Endodermal cell (in vitro differentiated cells): ENCODE data around the gene PIH1D2. TPM values are rescaled to one million over a fixed set of nuclear protein-coding genes. Genes with fewer than 3 reads are reported as not detected.

Experiments
- DNase-seq: peaks from one replicate; pipeline ENCODE4 v3.0.0-alpha.2; 2017
- H3K27ac ChIP-seq: 2 replicates; pipeline ENCODE4 v1.5.1; 2013; ENCODE audit warnings: mild to moderate bottlenecking, low read depth, low read length, moderate library complexity
- H3K27me3 ChIP-seq: 2 replicates; pipeline ENCODE4 v1.6.1; 2013; ENCODE audit warnings: mild to moderate bottlenecking, low read length, moderate library complexity; ENCODE audit not compliant: insufficient read depth, control insufficient read depth, poor library complexity, severe bottlenecking
- H3K36me3 ChIP-seq: 2 replicates; pipeline ENCODE4 v1.7.0; 2013; ENCODE audit warnings: mild to moderate bottlenecking, low read length, moderate library complexity; ENCODE audit not compliant: control insufficient read depth, insufficient read depth
- H3K4me1 ChIP-seq: one replicate; pipeline ENCODE4 v1.7.0; 2013; ENCODE audit warnings: low read length; ENCODE audit not compliant: control insufficient read depth, insufficient read depth
- H3K4me3 ChIP-seq: 2 replicates; pipeline ENCODE4 v1.5.1; 2013; ENCODE audit warnings: mild to moderate bottlenecking, low read length, moderate library complexity
- H3K9ac ChIP-seq: 2 replicates; pipeline ENCODE4 v1.6.1; 2013; ENCODE audit warnings: mild to moderate bottlenecking, low read length, moderate library complexity; ENCODE audit not compliant: poor library complexity, severe bottlenecking; ENCODE audit errors: extremely low read depth
- H3K9me3 ChIP-seq: 2 replicates; pipeline ENCODE4 v1.6.1; 2013; ENCODE audit warnings: mild to moderate bottlenecking, low read length, moderate library complexity; ENCODE audit not compliant: control insufficient read depth
- H3K27ac Mint-ChIP-seq: 2 replicates; pipeline ENCODE4 v1.8.0; 2020; ENCODE audit warnings: mixed read lengths
- H3K27me3 Mint-ChIP-seq: 2 replicates; pipeline ENCODE4 v1.8.0; 2021; ENCODE audit warnings: mild to moderate bottlenecking, mixed read lengths; ENCODE audit not compliant: insufficient read depth
- H3K36me3 Mint-ChIP-seq: 2 replicates; pipeline ENCODE4 v1.8.0; 2020; ENCODE audit warnings: low read depth, mixed read lengths
- H3K4me1 Mint-ChIP-seq: 2 replicates; pipeline ENCODE4 v1.8.0; 2020; ENCODE audit warnings: mixed read lengths
- H3K4me3 Mint-ChIP-seq: 2 replicates; pipeline ENCODE4 v1.8.0; 2020; ENCODE audit warnings: mild to moderate bottlenecking, moderate library complexity, mixed read lengths
- H3K9me3 Mint-ChIP-seq: 2 replicates; pipeline ENCODE4 v1.8.0; 2020; ENCODE audit warnings: mild to moderate bottlenecking, mixed read lengths
- WGBS, 2 experiments: methylation state at CpG; one replicate each; pipeline versions ENCODE4 v1.1.5 to v1.1.7; 2013; ENCODE audit warnings: missing lambda C conversion rate in 2 of 2, mixed read lengths in 1 of 2; ENCODE audit not compliant: insufficient coverage in 1 of 2, insufficient read length in 1 of 2; 5-methylcytosine and 5-hydroxymethylcytosine counted together
- total RNA-seq, 2 donors: library from RNA; stranded (reverse); fragmentation: NEBNext Ultra II Directional in 1 of 2; extraction: Animal tissue kit (Norgen Biotek cat#: 25700) in 1 of 2; gene quantifications; 2 replicates in 1 of 2; 3 replicates in 1 of 2; pipeline ENCODE4 v1.2.1, GENCODE V29; 2021
- TF ChIP-seq, protein P1 (sequence below): fragments of 200-600 bp; sonication (generic); conservative IDR thresholded peaks from 2 replicates; pipeline ENCODE4 v1.5.0; 2021; ENCODE audit warnings: antibody characterized with exemption, mild to moderate bottlenecking

PIH1D2 gene
- total RNA-seq, 2 donors from 2014 or later = 1.5 to 1.9 TPM

DNA sequence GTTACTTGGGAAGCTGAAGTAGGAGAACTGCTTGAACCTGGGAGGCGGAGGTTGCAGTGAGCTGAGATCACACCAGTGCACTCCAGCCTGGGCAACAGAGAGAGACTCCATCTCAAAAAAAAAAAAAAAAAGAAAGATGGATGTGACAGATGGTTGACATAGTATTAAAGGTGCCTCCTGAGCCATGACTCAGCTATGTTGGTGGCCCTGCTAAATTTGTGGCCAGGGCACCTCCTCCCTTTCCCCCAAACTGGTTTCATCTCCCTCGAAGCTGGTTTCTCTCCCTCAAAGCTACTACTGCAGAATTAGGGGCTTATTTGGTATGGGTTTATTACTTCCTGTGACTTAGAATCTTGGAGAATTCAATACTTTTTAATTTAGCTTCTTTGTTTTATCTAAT is 44.4 kb upstream of the PIH1D2 start:
- Histone ChIP-seq H3K9me3 (no peaks in the 10 kb centered on the region), H3K36me3 (no peaks in the 10 kb centered on the region), H3K4me1 (no peaks in the 10 kb centered on the region), H3K27ac (no peak overlapping the region), H3K9ac (no peak overlapping the region), H3K27me3 (no peaks in the 10 kb centered on the region), H3K4me3 (no peak overlapping the region)
- TF ChIP-seq, protein P1, sequence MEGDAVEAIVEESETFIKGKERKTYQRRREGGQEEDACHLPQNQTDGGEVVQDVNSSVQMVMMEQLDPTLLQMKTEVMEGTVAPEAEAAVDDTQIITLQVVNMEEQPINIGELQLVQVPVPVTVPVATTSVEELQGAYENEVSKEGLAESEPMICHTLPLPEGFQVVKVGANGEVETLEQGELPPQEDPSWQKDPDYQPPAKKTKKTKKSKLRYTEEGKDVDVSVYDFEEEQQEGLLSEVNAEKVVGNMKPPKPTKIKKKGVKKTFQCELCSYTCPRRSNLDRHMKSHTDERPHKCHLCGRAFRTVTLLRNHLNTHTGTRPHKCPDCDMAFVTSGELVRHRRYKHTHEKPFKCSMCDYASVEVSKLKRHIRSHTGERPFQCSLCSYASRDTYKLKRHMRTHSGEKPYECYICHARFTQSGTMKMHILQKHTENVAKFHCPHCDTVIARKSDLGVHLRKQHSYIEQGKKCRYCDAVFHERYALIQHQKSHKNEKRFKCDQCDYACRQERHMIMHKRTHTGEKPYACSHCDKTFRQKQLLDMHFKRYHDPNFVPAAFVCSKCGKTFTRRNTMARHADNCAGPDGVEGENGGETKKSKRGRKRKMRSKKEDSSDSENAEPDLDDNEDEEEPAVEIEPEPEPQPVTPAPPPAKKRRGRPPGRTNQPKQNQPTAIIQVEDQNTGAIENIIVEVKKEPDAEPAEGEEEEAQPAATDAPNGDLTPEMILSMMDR = no peak
- no peak for DNase-seq
- 90 to 100% methylated on average over 1 of the region's 2 CpGs for WGBS, 2 experiments
- Mint-ChIP-seq H3K4me3 (no peak overlapping the region), H3K36me3 (no peaks in the 10 kb centered on the region), H3K27me3 (no peaks in the 10 kb centered on the region), H3K4me1 (no peaks in the 10 kb centered on the region), H3K9me3 (peaks cover 3% of the 10 kb centered on the region), H3K27ac (no peak overlapping the region)

DNA sequence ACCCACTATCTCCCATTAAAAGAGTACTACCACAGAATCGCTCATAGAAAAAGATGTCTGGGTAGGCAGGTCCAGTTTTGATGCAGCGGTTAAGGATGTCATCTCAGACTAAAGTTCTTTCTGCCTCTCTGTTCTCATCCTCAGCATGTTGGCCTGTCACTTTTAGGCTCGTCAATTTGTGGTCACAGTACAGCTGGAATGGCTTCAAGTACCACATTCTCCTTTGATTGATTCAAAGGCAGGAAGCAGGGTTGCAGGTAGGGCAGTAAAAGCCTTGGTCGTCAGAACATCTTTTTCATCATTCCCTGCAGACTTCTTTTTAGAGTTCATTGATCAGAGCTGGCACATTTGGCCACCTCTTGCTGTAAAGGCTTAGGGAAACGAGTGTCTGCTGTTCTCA is 41.6 kb upstream of the PIH1D2 start:
- Mint-ChIP-seq H3K9me3 (no peaks in the 10 kb centered on the region), H3K27ac (no peak overlapping the region), H3K27me3 (no peaks in the 10 kb centered on the region), H3K36me3 (no peaks in the 10 kb centered on the region), H3K4me1 (no peaks in the 10 kb centered on the region), H3K4me3 (no peak overlapping the region)
- 80 to 96% methylated on average over 5 of the region's 5 CpGs for WGBS, 2 experiments
- H3K4me1 ChIP-seq = no peaks in the 10 kb centered on the region
- no peaks in the 10 kb centered on the region for H3K9me3 ChIP-seq
- no peak overlapping the region for H3K27ac ChIP-seq
- TF ChIP-seq, protein P1 = no peak
- H3K36me3 ChIP-seq = no peaks in the 10 kb centered on the region
- H3K9ac ChIP-seq = no peak overlapping the region
- no peaks in the 10 kb centered on the region for H3K27me3 ChIP-seq
- no peak for DNase-seq
- no peak overlapping the region for H3K4me3 ChIP-seq

DNA sequence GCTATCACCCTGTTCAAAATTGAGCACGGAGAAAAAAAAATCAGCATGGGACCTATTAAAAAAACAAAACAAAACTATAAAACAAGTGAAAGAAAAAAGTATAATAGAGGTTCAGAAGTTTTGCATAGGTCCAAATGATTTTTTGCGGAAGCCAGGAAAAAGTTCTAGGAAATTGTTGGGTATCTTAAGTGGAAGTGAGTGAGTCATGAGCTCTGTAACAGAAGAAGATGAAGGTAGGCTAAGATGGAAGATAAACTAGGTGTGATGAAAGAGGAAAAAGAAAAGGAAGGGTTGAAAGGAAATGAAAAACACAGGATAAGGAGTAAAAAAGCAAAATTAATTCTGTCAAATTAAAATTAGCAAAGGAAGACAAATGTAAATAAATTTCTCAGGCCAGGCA is 40.6 kb upstream of the PIH1D2 start:
- H3K4me3 ChIP-seq = no peak overlapping the region
- no peak overlapping the region for H3K4me3 Mint-ChIP-seq
- 99 to 100% methylated on average over 1 to 2 of the region's 2 CpGs for WGBS, 2 experiments
- H3K27ac Mint-ChIP-seq = no peak overlapping the region
- H3K27me3 Mint-ChIP-seq = no peaks in the 10 kb centered on the region
- H3K9me3 Mint-ChIP-seq = no peaks in the 10 kb centered on the region
- no peaks in the 10 kb centered on the region for H3K27me3 ChIP-seq
- H3K27ac ChIP-seq = no peak overlapping the region
- no peaks in the 10 kb centered on the region for H3K36me3 ChIP-seq
- no peaks in the 10 kb centered on the region for H3K36me3 Mint-ChIP-seq
- no peak overlapping the region for H3K9ac ChIP-seq
- TF ChIP-seq, protein P1 = no peak
- DNase-seq = no peak
- H3K4me1 Mint-ChIP-seq = no peaks in the 10 kb centered on the region
- H3K4me1 ChIP-seq = no peaks in the 10 kb centered on the region
- H3K9me3 ChIP-seq = no peaks in the 10 kb centered on the region
